NOMO-1 treated with DMSO at 0.1 percent for 48 hours (cell line): ENCODE results near the gene GALR2.
"Not testable (repeated sequence)": the region's sequence is repeated elsewhere in the genome, so short reads cannot be mapped to it uniquely, and the experiment has no call there.

Source experiments
- DNase-seq: peaks from one replicate; lab custom pipeline; 2025; ENCODE audit not compliant: unreplicated experiment; lab: John Stamatoyannopoulos, UW

GALR2 gene

DNA sequence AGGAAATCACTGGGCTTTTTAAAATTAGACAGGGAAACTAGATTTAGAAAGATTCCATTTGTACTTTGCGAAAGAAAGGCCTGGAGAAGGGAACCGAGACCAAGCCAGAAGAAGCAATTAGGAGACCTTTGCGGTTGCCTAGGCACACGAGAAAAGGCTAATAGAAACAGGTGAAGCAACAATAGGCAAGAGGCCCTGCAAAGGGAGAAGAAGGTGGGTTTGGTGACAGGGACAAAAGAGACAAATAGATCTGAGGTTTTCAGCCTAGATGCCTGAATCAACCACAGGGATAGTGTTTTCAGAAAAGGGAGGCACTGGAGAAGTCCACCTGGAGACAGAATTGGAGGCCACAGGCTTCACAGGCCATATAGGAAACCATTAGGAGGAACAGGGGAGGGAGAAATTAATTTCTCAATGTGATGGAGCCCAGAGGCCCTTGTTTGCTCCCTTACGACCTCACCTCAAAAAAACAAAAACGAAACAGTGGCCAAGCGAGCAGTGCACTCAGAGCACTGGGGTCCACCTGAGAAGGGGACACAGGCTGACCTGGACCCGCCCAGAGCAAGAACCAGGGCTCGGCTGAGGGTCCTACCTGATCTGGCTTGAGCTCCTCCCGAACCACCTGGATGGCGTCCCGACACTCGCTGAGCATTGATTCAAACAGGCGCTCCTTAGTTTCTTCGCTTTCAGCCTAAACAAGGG, 24.6 kb upstream of the GALR2 start:
- DNase-seq: peak; percentile 40

DNA sequence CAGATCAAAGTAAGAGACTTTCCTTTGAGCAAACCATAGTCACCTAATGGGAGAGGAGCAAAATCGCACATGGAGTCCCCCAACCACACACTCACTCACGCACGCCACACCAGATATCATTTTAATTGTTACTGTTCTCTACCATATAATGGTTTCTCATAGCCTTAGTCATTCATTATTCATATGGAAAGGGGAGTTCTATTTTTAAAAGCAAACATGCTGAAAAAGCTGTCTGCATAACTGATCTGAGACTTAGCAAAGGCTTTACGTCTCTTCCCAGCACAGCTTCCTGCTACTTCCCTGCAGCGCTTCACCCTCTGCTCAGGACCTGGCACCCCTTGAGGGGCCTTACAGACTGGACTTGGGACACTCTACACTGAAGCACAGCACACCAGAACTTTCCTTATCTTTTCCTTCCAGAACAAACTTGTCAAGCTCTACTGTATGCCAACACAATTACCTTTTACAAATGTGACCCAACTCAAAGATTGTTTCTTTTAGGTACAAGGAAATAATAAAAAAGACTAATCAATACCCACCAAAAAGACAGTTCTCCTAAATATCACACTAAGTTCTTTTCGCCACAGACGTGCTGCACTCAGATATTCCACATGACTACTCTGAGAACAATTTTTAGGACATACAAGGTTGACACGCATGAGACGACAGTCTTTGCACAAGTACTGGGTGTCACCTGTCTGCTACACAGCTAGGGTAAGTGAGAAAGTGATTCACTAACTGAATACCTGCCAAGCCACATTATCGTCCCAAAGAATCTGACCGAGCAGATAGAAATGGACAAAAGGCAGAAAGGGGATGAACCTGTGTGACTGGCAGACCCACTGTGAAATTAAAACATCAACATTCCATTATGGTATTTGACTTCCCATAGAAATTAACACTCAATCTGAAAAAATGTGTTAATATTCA, 23.8 kb upstream of the GALR2 start:
- no peak for DNase-seq

DNA sequence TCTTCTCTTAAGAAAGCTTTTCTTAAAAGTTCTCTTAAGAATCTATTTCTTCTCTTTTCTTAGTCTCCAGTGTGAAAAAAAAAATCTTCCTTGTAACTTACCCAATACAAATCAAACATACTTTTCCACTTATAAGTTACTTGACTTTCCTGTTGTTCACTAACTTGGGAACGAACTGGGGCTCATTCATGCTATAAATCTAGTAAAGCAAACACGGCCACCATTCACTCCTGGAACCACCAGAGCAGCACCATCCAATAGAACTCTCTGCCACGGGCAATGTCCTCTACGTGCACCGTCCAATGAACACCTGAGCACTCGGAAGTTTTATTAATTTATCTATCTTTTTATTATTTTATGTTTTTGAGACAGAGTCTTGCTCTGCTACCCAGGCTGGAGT, 23.0 kb upstream of the GALR2 start:
- no peak for DNase-seq

DNA sequence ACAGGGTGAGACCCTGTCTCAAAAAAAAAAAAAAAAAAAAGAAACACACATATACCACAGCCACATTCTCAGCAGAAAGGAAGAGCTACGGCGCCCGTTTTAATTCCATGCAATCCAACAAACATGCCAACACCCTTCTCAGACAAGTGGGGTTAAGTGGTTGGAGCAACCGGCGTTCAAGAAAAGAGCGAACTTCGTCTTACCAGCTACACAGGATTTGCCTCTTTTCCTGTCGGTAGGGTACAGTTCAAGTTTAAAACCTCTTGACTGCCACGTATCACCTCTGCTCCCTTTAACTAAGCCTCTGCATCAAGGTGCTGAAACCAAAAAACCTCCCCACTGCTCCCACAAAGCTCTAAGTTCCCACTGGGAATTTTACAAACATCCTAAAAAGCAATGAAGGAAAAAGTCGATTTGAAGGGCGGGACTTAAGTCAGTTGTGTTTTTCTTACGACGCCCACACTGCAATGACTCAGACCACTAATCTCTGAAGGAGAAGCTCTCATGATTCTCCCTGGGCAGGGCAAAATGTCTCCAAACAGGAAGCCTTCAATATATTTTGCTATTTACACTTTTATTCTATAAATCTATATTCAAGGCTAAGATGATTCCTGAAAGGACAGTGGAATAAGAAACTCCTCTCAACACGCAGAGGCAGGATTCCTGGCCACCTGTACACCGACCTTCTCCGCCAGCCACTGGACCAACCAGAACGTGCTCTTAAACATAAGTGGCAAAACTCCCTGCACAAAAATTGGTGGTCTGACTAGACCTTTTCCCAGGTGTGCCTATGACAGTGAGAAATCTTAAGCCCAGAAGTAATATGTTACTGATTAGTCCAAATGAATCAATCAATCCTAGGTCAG, 21.1 kb upstream of the GALR2 start:
- no peak for DNase-seq

DNA sequence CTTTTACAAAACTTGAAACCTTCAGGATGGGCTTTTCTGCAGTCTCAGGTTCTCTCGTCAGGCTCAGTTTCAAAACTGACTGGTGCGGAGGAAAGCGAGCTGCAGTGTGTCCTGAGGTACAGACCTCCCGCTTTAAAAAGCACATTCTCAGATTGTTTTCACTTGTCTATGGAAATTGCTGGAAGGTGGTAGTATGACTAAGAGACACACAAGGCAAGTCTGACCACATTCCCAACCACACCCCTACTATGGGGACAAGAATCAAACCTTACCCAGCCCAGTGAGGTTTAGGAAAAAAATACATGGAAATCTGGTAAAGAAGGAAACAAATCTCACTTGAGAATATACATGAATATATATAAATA, 20.5 kb upstream of the GALR2 start:
- no peak for DNase-seq

DNA sequence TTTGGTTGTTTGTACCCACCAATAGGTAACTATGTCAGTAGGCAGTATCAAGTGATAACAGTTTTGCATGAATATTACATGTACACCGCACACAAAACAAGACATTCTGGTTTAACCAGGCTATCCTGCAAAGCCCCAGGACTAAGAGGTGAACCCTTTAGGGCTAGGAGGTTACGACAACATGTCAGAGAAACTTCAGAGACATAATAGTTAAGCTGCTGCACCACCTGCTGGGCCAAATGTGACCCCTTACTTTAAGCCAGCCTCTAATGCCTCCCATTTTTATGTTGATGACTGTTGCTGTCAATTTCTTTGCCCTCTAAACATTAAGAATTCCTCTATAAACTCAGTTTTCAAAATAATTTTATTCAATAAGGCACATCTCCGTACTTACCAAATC, 17.7 kb upstream of the GALR2 start:
- DNase-seq: no peak

DNA sequence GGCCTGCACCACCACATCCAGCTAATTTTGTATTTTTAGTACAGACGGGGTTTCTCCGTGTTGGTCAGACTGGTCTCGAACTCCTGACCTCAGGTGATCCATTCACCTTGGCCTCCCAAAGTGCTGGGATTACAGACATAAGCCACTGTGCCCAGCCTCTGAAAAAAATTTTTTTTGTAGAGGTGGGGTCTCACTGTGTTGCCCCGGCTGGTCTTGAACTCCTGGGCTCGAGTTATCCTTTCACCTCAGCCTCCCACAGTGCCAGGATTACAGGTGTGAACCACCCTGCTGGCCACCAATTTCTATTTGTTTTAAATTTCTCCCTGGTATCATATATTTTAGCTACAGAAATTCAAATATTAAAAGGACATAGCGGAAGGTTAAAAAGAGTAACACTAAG, 16.3 kb upstream of the GALR2 start:
- DNase-seq: not testable (repeated sequence)

DNA sequence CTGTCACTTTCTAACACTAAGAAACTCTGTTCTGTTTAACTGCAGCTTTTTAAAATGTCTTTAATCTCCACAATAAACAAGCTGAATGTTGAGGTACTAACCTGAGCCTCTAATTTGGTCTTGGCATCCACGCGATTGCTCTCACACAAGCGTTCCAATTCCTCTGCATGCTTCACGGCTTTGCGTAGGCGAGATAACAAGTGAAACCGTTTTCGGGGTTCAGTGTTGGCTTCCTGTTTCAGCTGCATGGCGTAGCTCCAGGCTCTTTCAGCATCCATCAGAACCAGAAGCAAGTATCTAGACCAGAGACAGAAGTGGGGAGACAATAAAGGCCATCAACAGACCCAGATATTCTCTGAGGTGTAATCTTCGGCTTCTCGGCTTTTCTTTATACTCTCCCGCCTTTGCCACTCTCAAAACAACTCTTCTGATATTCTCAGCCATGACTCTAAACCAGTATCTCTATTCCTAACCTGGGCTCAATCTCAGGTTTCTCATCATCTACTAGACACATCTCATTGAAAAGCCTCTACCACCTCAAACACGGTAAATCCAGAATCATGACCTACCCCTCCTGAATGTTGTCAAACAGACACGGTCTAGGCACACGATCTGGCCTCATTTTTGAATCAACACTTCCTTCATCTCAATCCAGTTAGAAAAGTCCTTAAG, 10.6 kb upstream of the GALR2 start:
- DNase-seq: no peak

DNA sequence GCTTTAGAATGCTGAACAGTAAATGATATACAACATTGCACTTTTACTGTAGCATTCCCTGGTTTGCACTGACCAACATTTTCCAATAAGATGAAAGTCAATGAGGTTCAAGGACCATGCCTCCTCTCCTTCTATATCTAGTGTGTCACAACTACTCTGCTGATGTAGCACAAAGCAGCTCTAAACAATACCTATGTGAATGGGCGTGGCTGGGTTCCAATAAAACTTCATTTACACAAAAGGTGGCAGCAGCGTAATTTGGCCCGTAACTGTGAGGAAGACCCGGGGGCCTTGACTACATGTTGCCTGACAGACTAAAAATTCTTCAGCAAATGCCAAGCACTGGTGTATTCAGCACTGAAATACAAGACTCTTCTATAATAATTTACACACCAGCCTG, 8.8 kb upstream of the GALR2 start:
- DNase-seq: no peak

DNA sequence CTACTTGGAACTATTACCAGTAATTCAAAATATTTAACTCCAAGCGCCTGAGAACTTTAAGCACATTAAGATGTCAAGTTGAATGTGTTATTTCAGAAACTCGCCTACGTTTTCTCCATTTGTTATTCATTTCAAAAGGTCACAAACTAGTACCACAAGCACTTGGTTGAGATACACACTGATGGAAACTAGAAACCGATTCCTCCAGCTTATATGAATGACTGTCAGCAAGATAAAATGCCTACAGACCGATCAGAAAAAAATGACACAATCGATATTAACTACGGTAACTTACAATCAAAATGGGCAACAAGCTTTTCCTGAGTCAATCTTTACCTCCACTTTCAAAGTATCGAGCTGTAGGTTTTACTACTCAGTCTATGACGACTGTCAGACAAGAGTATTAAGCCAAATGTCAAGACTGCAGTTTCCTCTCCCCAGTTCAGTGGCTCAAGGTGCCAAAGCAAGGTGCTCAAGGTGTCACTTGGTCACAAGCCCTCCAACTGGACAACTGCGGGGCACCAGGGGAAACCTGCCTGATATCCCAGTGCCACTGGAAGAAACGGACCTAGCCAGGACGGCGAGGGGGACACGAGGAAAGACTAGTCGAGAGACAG, 2.9 kb upstream of the GALR2 start:
- DNase-seq: no peak

DNA sequence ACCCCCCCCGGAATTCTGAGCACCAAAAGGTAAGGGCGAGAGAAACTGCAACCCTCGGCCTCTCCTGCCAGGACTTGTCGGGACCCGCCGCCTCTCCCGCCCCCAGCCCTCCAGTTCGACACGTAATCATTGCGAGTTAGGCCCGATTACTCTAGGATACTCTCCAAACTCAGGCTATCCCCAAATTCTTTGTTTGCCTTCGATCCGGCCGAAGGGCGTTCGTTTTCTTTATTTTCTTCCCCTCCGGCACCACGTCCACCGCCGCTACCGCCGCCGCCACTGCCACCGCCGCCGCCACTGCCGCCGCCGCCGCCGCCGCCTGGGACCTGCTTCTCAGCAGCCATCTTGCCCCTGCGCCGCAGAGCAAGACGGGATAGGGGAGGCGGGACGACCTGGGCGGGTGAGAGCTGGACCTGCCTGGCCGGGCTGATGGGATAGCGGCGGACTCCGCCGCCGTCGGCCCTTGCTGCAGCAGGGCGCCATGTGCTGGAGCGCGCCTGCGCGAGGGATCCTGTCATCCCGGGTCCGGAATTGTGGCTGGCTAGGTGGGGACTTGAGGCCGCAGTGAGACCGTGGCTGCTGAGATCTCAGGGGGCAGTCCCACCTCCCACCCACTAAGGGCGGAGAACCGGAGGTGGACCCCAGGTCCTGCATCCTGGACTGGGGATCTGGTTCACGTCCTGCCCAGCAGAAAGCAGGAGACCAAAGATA, 2.3 kb upstream of the GALR2 start, which contains the start of gene SRP68:
Gene SRP68 (minus strand): TSS at position 370 of the 711 bp plus-strand sequence. CDS start 26 bp downstream, at position 344.
- DNase-seq: peak; percentile 83

DNA sequence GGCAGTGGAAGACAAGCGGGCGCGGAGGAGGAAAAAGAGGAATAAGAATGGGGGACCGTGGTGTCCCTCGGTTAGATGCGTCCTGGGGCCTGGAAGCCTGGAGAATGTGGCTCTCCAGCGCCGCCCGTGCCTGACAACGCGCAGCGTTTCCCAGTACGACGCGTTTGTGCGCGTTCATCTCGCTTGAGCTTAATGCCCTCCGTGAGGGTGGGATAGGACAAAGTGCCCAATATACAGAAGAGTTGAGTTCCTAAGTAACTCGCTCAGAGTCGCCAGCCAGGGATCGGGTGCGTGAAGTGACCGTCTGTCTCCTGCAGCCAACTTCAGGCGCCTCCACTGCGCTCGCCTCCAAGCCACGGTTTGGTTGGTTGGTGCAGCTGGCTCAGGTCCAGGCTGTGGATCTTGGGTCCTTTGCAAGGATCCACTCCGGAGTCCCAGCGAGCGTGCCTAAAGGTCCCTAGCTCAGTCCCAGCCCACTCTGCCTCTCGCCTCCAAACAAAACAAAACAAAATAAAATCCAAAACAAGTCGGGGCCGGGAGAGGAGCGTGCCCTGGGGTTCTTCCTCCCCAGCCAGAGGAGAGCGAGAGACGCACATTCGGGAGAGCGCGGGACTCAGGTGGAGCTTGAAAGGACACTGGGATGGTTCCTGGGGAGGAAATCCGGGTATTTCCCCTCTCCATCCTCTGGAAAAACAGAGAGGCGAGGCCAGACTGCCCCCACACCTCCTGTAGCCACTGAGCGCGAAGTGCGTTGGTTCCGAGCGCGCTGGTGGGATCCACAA, 974 bp downstream of the GALR2 start:
- DNase-seq: peak; percentile 33

DNA sequence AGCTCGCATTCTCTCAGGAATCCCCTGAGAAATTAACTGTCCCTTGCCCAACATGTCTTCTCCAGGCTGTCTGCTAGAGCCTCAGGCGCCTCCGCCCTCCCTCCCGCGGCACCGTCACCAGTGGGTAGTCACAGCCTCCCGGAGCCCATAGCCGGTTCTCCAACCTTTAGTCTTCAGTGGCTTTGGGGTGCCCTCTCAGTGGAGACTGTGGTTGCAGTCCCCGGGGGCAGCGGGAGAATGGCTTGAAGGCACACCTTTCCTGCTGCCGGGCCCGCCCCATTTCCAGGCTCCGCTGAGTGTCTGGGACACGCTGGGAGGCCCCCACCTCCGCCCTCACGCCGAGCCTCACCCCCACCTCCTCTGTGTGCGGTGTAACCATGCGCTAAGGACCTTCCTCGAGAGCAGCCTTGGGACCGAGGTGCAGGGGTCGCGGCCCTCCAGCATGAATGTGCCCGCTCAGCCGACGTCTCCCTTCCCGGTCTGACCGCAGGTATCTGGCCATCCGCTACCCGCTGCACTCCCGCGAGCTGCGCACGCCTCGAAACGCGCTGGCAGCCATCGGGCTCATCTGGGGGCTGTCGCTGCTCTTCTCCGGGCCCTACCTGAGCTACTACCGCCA, 1.7 kb downstream of the GALR2 start:
- no peak for DNase-seq

DNA sequence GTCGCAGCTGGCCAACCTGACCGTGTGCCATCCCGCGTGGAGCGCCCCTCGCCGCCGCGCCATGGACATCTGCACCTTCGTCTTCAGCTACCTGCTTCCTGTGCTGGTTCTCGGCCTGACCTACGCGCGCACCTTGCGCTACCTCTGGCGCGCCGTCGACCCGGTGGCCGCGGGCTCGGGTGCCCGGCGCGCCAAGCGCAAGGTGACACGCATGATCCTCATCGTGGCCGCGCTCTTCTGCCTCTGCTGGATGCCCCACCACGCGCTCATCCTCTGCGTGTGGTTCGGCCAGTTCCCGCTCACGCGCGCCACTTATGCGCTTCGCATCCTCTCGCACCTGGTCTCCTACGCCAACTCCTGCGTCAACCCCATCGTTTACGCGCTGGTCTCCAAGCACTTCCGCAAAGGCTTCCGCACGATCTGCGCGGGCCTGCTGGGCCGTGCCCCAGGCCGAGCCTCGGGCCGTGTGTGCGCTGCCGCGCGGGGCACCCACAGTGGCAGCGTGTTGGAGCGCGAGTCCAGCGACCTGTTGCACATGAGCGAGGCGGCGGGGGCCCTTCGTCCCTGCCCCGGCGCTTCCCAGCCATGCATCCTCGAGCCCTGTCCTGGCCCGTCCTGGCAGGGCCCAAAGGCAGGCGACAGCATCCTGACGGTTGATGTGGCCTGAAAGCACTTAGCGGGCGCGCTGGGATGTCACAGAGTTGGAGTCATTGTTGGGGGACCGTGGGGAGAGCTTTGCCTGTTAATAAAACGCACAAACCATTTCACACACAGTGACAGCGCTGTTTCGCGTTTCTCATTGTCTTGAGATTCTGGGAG, 2.4 kb downstream of the GALR2 start:
- DNase-seq: no peak

DNA sequence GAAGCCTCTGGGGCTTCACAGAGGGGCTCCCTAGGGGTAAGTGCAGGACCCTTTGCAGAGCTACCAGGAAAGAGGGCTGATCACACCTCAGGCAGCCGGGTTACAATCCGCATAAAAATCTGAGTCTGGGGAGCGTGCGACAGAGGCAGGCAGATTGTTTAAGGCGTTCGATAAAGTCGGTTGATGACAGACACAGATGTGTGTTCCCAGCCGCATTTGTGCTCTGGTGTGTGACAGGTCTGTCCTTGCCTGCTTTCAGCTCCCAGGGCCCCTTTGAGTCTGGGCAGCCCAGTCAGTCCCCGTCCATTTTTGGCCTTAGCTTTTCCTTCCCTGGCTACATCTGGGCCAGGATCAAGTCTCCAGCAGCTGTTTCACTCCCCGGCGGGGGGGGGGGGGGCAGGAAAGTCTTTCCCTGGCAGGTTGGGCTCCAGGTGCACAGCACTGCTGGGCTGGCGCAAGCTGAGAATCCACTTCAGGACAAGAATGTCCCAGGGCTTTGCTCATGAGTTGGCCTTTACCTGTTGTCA, 3.1 kb downstream of the GALR2 start:
- no peak for DNase-seq

DNA sequence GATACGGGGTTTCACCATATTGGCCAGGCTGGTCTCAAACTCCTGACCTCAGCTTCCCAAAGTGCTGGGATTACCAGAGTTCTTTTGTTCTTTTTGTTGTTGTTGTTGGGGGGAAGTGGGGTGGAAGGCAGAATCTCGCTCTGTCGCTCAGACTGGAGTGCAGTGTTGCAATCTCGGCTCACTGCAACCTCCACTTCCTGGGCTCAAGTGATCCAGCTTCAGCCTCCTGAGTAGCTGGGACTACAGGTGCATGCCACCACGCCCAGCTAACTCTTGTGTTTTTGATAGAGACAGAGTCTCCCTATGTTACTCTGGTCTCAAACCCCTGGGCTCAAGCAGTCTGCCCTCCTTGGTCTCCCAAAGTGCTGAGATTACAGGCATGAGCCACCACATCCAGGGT, 3.8 kb downstream of the GALR2 start:
- DNase-seq: not testable (repeated sequence)

DNA sequence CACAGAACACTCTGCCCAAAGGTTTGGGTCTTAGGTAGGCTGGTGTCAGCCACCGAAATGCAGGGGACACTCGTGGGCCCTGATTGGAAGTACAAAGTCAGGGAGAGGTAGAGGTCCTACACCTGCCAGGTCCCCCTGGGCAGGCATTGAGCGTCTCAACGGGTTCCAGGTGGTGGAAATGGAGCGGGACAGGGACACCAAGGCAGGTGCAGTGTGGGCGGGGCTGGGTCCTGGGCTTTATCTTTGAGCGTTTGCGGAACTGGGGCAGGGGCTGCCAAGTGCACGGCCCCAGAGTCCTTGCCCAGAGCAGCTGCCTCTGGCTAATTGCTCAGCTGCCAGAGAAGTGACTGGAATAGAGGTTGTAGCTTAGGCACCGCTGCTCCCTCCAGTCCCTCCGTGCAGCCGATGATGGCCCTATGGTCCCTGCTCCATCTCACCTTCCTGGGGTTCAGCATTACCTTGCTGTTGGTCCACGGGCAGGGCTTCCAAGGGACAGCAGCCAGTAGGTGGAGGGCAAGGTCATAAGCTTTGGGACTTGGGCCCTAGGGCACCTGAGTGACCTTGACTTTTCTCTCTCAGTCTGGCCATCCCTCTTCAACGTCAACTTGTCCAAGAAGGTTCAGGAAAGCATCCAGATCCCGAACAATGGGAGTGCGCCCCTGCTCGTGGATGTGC, 4.4 kb downstream of the GALR2 start, which contains the start of gene ZACN:
Gene ZACN (plus strand): TSS at position 323 of the 675 bp plus-strand sequence. CDS start 83 bp downstream, at position 406.
- DNase-seq: no peak
